IPS-NIHi11 (cell line): ENCODE measurements around the gene ADRA2B.
A peak's percentile ranks its signal among the peaks of the same experiment; 100 is the strongest.
"Not testable (repeated sequence)": the region's sequence is repeated elsewhere in the genome, so short reads cannot be mapped to it uniquely, and the experiment has no call there.

Experiments used
- DNase-seq: peaks from one replicate; pipeline ENCODE4 v3.0.0; 2012; ENCODE audit warnings: mixed read lengths, low spot score

Gene ADRA2B

DNA sequence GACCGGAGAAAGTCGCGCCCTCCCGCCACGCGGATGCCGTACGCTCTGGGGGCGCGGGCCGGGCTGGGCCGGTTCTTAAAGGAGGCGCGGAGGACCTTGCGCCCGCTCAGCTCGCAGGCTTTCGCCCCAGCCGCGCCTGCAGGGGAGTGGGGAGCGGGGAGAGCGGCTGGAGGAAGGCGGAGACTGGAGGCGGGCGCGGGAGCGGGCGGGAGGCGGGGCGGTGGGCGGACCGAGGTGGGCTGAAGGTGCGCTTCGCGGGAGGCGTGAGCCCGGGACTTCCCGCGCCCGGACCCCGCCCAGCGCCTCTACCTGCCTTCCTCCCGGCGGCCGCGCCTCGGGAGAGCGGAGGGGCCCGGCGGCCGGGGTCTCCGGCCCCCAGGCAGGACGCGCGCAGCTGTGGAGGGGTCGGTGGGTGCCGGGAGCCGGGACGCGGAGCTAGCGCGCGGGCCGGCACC lies at the start of gene ADRA2B:
Gene ADRA2B (minus strand): TSS at position 148 of the 455 bp plus-strand sequence. CDS start 422 bp downstream, outside the sequence.
- peak; percentile 95 for DNase-seq

DNA sequence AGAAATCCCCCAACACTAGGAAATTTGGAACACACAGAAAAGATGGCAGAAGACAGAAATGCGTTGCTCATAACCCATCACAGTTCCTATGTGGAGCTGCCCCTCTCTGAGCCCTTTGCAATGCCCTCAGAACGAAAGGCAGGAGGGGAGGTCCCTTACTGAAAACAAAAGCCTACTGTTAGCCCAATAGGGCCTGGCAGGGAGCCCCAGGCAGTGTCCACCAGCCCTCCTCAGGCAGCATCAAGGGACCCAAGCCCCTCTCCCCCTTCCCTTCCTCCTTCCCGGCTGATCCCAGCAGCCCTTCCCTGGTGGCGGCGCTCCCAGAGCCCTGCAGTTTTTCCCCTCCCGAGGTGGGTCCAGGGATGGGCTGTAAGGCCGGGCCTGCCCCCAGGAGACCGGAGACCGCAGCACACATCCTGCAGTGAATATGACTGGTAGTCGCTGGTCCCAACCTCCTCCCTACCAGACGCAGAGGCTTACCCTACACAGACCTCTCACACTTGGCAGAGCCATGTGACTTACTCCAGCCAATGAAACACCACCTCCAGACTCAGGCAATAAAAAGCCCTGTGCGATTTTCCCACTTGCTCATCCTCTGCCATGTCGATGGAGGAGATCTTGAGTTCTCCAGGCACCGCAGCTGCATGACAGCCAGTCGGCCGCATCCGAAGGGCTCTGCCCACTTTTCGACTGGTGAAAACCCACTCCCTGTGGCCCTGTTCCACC lies 48.3 kb upstream of the ADRA2B start:
- peak; percentile 64 for DNase-seq

DNA sequence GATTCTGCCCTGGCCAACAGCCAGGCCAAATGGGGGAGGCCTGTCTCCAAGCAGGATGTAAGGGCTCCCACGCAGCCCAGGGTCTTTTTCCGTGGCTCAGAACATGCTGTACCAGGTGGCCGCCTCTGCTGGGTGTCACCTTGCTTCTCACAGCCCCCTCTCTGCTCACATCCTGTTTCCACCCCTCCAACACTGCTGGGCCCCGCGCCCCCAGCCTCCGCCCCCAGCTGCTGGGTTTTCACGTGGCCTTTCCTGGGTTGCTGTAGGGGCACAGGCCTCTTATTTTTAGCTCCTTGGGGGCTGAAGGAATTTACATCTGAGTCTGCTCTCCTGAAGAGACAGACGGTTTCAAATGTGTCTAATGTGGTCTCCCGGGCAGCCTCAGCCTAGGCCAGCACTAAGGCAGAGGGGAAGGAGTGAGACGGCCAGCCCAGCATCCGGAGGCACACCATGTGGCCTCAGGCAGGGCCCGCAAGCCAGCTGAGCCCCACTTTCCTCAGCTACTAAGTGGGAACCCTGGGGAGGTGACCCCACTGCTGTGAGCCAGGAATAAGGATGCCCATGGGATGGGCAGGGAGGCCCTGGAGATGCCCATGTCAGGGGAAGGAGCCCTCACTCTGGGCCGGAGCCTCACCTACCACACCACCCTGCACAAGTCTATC lies 47.5 kb upstream of the ADRA2B start:
- no peak for DNase-seq

DNA sequence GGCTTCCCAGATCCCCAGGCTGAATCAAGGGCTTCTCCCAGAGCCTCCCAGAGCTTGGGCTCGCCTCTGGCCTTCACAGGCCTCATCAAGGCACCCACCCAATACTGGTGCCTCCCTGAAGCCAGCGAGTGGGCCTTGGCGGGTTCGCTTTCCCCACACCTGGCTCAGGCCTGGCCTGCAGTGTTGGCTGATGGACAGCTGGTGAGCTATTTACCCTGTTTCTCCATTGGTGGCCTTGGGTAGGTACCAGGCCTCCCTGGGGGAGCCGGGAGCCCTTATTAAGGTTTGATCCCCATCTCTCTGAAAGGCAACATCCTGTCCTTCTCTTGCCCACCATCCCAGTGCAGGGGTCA lies 47.0 kb upstream of the ADRA2B start:
- no peak for DNase-seq

DNA sequence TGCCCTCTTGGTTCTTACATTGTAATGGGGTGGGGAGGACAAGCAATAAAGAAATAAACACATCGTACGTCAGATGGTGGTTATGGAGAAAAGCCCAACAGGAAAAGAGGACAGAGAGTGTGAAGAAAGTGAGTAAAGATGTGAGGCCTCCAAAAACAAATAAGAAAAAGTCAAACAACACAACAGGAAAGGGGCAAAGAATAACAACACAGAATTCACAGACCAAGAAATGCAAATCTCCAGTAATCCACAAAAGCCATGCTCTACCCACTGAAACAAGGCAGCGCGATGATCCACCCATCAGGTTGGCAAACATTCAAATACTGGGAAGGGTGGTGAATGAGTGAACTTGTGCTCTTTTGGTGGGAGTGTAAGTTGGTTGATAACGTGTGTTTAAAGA lies 45.5 kb upstream of the ADRA2B start:
- DNase-seq = no peak

DNA sequence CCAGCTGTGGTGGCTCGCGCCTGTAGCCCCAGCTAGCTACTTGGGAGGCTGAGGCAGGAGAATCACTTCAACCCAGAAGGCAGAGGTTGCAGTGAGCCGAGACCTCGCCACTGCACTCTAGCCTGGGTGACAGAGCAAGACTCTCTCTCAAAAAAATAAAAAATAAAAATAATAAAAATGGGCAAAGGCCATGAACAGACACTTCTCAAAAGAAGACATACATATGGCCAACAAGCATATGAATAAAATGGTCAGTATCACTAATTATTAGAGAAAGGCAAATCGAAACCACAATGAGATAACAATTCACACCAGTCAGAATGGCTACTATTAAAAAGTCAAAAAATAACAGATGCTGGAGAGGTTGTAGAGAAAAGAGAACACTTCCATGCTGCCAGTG lies 44.0 kb upstream of the ADRA2B start:
- DNase-seq = not testable (repeated sequence)

DNA sequence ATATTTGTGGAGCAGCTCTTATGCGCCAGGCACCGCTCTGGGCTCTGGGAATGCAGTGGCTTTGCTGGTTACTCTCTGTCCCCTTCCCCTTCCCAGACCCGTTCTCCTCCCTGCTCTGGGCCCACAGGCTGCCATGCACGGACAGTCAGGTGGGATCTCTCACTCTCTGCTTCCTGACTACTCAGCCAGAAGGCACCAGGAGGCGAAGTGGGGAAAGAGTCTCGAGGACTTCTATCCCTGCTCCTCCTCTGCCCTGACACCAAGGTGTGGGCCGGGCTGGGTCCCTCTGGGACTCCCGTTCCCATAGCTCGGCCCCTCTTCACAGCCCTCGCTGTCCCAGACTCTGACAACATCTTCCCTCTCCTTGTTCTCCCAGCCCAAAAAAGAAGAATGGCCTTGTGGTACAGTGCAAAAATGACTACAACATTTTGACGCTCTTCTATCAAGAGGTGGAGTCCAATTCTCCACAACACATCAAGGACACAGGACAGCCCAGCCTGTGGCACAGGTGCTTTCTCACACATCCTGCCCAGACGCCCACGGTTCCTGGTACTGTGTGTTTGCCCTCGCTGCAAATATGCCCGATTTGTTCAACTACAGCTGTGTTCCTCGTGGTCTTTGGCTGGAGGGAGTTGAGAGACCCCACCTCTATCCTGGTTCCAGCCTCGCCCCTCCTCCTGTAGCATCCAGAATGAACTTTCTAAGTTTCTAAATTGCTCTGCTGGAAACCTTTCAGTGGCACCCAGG lies 42.9 kb upstream of the ADRA2B start:
- DNase-seq = peak; percentile 17

DNA sequence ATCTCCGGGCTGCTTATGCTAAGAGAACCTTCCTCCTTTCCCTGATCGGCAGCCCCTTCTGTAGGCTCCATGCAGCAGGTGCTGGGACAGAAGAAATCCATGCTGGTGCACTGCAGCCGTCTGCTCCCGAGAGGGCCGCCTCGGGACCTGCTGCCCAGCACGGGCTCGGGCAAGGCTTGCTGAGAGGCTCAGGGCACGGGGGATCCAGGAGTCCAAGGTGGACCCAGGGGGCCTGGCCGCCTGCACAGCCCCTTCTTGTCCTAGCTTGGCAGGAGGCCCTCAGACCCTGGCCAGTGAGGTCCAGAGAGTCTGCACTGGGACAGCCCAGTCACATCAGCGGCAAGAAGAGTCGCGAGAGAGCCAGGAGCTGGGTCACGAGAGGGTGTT lies 42.2 kb upstream of the ADRA2B start:
- no peak for DNase-seq

DNA sequence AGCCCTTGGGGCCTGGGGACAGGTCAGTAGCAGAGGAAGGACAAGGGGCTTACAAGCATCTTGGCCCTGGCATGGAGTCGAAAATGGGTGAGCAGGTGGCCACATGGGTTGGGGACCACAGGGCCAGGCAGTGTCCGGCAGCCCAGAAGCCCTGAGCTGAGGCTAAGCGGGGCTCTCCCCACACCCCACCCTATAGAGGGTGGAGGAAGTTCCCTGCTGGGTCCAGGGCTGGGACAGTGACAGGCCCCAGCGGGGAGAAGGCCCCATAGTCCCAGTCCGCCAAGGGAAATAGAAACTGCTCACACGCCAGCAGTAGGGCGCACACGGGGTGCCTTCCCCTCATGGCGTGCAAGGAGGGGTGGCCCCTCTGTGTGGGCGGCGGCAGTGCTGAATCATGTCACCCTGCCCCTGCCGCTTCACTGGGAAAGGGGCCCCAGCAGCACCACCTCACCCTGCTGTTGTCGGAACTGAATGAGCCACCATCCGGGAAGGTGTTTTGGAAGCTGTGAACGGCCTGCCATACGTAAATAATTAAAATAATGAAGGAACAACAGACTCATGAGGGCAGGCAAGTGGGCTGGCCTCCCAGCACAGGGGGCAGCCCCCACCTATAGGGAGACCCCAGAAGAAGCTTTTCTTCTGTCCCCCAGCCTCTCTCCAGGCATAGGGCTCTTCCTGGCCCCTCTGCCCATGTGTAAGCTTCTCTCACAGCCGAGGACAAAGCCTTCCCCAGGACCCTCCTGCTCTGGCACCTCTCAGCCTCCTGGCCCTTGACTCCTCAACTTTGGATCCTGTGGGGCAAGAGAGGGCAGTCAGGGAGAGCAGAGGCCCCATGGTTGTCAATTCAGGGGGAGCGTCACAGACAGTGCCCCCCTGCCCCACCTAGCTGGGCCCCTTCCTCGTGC lies 41.5 kb upstream of the ADRA2B start:
- no peak for DNase-seq

DNA sequence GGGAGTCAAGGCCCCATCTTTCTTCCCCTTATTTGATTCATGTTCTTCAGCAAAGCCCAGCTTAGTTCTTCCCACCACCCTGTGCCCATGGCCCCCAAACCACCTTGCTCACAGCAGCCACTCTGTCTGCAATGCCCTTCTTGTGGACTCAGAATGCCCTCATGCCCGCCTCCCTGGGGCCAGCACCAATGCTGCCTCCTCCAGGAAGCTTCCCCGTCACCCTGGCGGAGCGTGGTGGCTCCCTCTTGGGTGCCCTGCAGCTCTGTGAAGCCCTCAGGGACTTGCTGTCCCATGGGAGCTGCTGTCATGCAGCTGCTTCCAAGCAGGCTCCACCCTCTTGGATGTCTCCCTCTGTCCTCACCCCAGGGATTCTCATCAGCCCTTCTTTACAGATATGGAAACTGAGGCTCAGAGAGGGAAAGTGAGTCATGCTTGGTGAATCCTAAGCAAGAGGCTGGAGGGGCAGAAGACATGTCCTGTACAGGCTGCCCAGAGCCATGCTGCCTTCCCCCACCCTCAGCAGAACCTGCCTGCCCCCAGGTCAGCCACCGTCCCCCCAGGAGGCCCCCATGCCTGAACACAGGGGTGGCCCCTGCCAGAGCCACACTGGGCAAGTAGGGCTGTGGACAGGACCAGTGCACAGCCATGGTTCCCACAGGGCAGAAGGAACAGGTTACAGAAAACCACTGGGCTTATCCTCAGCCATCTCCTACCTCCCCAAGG lies 40.7 kb upstream of the ADRA2B start:
- no peak for DNase-seq

DNA sequence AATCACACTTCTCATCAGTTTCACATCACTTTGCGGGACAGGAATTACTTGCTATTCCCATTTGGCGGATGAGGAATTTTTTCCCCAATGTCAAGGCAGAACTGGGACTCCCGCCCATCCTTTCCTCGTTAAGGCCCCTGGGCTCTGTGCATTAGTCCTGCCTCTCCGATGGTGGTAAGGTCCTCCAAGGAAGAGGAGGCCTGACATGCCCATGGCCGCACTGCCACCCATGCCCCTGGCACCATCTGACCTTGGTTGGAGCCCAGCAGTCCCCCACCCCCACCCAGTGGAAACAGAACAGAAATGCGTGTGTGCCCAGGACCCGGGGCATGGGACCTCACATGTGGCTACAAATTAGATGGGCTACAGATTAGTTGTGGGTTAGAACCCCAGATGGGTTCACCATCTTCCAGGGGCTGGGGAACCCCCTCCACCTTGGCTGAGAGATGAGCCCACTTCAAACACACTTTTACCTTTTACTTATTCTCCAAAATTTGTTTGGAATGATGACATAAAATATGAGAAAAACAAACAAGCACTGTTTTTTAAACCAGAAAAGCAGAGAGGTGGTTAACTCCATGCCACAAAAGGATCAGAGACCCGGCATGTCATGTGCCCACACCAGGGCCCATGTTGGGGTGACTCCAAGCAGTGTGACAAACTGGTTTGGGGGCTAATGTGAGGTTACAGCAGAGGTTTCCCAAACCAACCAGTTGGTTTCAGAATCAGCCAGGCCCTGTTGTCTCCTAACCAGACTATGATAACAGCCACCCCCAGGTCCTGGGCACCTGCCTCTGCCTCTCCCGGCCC lies 39.8 kb upstream of the ADRA2B start:
- DNase-seq = no peak

DNA sequence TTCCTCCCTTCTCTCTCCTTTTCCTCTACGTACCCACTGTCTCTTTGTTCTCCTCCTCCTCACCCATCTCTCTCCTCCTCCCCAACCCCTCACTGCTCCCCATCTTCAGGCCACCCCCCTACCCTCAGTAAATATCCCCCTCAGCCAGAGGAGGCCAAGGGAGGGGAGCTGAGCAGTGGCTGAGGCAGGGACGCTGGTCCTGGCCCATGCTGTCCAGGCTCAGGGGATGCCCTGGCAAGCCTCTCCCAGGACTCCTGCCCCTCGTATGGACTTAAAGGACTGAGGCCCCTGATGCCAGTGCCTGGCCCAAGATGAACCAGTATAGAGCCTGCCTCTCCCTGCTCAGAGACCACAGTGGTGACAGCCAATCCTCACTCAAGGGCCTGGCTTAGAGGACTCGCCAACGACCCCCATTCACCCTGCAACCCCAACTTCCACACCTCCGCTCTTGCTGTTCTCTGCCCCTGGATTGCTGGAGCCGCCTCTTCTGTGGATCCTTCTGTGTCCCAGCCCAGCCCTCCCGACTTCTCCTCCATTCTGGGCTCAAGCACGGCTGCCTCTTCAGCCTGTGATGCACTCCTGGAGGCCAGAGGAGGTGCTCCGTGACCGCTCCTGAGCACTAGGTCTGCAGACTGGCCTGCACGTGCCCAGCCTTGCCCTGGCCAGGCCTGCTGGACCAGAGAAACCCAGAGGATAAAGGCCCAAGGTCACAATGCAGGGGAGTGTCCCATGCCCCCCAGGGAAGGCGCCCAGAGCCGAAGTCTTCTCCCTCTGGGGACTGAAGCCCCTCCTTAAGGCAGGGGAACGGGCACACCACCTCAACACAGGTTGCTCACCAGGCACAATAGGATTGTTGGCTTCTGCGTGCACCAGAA lies 38.4 kb upstream of the ADRA2B start:
- DNase-seq = no peak

DNA sequence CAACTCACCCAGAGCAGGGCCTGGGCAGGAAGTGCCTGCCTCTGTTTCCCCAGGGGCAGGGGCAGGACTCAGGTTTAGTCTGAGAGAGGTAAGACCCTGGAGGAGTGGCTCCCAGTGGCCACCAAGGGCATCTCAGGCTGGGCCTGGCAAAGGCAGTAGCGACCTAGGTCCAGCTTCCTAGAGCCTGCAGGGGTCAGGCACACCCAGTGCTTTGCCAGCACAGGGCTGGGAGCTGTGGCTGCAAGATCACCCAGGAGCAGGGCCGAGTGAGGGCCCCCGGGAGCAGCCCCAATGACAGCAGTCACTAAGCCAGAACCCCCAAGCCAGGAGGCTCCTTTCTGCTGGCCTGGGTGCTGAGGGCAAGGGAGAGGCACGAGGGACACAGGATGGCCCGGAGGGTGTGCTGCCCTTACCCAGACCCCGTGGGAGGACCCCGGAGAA lies 37.6 kb upstream of the ADRA2B start:
- DNase-seq = no peak

DNA sequence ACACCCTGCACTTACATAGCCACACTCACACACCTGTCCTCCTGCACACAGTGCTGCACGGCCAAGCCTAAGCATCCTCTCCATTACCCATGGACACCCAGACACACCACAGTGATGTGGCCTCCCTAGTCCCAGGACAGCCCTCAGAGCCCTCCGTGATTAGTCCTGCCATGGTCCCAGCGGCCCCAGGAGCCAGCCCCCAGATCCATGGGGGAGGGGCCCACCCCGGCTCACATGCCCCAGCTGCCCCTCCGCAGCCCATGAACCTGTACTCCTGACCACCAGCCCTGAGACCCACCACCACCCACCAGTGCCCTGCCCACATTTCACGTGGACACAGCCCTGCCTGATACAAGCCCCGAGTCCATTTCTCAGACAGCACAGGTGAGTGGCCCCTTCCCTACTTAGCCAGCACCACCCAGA lies 36.9 kb upstream of the ADRA2B start:
- no peak for DNase-seq

DNA sequence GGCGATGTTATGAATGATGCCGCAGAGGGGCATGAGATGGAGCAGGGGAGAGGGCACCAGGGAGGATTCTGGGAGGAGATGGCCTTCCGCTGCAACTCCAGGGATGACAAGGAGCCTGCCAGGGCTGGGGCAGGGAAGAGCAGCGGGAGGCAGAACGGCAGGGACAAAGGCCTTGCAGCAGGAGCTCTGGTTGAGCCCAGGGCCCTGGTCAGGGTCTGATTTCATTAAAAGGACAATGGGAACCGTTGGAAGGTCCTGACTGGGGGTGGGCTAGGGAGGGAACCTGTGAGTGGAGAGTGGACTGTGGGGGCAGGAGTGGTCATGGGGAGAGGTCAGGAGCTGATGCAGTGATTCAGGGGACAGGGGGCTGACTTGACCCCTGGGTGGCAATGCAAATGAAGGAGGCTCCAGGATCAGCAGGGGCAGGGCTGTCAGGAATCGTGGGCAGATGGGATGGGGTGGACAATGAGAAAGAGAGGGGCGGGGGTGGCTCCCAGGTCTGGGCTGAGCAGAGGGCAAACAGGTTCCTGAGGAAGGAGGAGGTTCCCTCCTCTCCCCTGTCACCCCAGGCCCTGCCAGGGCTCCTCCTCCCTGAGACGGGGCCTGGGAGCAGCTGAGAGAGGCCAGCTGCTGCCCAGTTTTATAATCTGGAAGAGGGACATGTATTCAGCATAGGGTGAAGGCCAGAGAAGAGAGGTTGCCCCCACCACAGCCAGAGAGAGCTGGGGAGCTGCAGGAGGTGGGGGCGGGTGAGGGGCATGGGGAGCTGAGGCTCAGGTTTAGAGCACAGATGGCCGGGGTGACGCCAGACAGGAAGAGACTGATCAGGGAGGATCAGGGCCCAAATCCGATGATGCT lies 36.2 kb upstream of the ADRA2B start:
- DNase-seq = peak; percentile 51

DNA sequence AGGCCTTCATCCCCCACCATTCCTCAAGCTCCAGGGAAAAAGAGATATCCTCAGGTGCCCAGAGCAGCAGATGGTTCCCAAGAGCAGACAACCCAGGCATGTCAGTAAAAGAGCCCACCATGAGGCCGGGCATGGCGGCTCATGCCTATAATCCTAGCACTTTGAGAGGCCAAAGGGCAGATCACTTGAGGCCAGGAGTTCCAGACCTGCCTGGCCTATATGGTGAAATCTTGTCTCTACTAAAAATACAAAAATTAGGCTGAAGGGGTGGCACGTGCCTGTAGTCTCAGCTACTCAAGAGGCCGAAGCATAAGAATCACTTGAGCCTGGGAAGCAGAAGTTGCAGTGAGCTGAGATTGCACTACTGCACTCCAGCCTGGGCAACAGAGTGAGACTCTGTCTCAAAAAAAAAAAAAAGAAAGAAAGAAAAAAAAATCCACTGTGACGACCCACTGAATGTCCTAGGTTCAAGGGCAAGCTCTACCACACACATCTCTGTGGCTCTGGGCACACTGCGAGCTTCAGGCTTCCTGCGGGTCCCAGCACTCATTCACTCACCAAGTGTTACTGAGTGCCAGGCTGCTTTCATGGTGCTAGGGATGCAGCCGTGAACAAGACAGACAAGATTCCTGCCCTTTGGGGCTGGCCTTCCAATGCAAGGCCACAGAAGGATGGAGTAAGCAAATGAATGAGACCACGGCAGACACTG lies 35.4 kb upstream of the ADRA2B start:
- DNase-seq = no peak

DNA sequence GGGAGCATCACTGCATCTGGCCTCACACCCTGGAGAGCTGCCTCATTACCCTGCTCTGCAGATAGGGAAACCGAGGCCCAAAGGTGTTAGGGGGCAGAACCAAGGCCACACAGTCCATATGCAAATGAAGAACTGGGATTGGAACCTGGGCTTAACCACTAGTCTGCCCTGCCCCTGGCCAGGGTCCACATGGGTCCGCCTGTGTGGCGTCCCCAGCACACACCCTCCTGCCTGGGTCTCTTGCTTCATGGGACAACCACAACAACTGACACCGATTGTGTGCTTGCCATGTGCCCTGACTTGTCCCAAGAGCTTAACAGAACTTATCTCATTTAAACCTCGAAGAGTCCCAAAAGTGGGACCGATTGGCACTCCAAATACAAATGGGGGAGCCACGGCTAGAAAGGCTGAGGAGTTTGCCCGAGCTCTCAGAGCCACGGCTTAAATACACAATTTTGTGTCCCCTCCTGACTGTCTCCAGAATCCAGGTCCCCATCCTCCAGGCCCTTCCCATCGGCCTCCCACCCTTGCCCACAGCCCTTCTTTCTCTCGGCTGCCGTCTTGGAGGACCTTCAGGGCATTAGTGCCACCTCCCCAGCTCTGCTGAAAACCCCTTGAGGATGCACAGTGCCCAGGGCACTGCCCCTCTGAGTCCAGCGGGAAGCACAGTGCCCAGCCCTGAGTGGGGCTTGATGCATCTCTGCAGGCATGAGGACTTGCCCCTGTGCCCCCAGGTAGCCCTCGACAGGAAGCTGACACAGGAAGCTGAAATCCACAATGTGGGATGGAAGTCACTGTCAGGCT lies 34.6 kb upstream of the ADRA2B start:
- no peak for DNase-seq
